Stimulated activated CD4-positive, alpha-beta T cell treated with anti-CD3 and anti-CD28 coated beads, Interleukin-12 subunit alpha, Interleukin-12 subunit beta, amount 100 ng/mL, for 4 hours (primary cell): ENCODE data around the gene SH3RF3.
"Not testable (repeated sequence)": the region's sequence is repeated elsewhere in the genome, so short reads cannot be mapped to it uniquely, and the experiment has no call there.

Experiments used
- DNase-seq: peaks from one replicate; pipeline ENCODE4 v3.0.0-alpha.2; 2020

Gene SH3RF3

DNA sequence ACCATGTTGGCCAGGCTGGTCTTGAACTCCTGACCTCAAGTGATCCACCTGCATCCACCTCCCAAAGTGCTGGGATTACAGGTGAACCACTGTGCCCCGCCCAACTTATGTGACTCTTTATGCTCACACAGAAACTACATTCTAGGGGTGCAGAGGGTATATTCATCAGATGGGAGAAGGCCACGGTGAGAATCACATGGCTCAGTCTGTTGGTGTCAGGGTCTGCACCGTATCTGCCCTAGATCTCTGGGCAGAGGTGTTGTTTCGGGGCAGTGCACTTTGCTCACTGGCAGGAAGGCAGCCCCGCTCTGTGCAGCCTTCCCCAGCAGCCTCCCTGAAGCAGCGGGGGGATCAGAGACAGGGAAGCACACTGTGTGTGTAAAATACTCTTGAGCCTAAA, 76.4 kb downstream of the SH3RF3 start:
- DNase-seq = no peak

DNA sequence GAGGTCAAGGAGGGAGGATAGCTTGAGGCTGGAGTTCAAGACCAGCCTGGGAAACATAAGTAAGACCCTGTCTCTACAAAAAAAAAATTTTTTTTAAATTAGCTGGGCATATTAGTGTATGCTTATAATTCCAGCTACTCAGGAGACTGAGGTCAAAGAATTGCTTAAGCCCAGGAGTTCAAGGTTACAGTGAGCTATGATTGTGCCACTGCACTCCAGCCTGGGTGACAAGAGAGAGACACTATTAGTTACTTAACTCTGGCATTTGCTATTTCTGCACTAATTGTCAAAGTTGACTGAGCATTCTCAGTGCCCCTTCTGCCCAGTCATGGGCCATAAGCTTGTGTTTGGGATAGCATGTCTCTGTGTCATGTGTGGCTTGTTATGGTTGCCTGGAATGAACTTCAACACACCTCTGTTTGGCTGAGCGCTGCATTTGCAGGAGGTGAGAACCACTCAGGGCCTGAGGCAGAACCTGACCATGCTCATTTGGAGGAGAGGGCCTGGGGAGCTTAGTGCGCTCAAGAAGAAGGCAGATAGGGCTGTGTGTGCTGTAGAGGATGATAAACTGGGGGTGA, 77.7 kb downstream of the SH3RF3 start:
- no peak for DNase-seq

- DNase-seq = no peak
Measured at GRCh38 chr2:109207176-109207575, 78.2 kb downstream of the SH3RF3 start.

- DNase-seq = no peak
Measured at GRCh38 chr2:109208071-109208950, 79.3 kb downstream of the SH3RF3 start.

- no peak for DNase-seq
Measured at GRCh38 chr2:109208951-109209335, 79.9 kb downstream of the SH3RF3 start.

- DNase-seq = no peak
Measured at GRCh38 chr2:109209412-109209811, 80.4 kb downstream of the SH3RF3 start.

DNA sequence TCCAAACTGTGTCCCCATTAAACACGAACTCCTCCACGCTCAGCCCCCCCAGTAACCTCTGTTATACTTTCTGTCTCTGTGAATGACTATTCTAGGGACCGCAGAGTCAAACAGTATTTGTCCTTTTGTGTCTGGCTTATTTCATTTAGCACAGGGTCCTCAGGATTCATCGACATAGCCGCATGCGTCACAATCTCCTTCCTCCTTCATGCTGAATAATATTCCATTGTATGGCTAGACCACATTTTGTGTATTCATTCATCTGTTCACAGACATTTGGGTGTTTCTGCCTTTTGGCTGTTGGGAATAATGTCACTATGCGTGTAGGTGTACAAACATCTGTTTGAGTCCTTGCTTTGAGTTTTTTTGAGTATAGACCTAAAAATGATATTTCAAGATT, 80.9 kb downstream of the SH3RF3 start:
- no peak for DNase-seq

DNA sequence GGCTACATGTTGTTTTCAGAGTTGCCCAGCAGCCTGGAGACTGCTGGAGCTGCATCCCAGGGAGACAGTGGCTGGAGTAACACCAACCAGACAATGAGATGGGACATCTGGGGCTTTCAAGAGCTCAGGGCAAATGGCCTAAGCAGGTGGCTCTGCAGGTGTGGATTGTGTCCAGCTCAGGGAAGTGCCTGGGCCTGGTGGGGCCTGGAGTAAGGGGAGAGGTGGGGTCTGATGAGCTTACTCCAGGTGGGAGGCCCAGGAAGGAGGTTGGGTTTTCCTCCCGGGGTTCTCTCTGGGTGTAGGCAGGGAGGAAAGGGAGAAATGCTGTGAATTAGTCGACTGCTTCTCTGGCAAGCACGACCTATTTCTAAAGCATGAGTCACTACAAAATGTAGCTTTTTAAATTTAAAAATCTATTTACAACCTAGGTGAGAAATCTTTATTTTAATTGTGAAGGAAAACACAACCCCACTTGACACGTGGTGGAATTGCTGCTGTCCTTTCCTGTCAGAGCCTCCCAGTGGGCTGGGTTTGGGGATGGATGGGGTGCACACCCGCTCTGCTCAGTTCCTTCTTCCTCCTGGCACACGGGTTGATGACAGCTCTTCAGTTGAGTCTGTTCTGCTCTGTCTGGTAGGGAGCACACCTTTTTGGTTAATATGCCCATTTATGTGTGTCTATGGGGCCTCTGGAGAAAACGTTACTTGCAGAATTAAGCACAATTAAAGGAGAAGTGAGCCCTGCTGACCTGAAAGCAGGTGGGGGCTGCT, 81.6 kb downstream of the SH3RF3 start:
- DNase-seq = no peak

DNA sequence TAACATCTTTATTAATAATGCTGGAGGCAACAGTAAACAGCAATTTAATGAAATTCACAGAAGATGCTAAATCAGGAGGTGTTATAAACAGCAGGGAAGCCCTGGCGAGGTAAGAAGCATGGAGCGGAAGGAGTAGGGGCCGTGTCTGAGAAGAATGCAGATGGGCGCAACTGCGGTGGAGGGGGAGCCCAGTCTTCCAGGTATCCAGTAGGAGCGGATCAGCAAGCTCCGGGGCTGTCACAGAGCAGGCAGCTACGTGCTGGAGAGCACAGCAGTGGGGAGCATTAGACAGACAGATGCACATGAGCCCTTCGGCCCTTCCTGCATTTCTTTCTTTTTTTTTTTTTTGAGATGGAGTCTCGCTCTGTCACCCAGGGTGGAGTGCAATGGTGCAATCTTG, 82.3 kb downstream of the SH3RF3 start:
- no peak for DNase-seq

- DNase-seq = no peak
Measured at GRCh38 chr2:109212836-109213563, 84.0 kb downstream of the SH3RF3 start.

- DNase-seq = peak; percentile 24
Measured at GRCh38 chr2:109213646-109214433, 84.8 kb downstream of the SH3RF3 start.

DNA sequence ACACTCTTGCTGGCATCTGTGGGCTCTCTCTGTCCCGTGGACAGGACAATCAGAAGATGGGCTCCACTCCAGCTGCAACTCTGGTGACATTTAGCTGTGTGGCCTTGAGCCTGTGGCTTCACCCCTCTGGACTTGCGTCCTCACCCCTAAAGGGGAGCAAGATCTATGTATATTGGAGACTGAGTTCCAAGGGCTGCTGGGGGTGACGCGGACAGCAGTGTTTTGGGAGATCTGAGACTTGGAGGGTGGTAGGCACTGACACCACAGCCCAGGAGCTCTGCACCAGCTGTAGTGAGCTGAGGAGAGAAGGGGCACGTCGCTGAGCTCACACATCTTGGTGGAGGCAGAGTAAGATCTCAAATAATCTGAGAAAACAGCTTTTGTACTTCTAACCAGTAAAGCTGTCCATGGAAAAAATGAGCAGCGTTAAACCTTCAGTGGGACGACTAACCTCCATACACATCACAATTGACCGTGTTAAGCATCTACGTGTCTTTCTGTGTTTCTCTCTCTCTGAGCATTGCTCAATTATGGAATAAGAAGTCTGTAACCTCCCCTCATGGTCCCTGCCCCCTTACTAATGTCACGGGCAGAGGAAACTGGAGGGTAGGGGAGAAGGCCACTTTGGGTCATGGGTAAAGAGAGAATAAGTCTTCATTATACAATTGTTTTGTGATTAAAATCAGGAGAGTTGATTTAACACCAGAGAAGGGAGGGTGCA, 85.8 kb downstream of the SH3RF3 start:
- no peak for DNase-seq

DNA sequence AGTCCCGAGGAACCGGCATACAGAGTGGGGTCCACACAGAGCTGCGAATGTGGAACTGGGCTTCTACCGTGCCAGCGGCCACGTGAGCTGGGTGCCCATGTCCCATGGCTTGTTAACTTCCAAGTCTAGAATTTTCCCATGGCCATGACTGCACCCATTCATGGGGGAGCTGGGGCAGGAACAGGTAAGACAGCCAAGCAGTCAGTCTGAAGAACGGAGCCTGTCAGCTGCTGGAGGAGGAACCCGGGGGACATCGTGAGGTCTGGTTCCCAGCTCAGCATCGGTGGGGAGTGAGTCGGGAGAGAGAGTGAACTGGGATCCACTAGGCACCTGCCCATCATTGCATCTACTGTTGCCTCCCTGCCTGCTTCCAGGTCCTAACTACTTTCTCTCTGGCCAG, 86.9 kb downstream of the SH3RF3 start:
- DNase-seq = no peak

- no peak for DNase-seq
Measured at GRCh38 chr2:109216332-109216731, 87.3 kb downstream of the SH3RF3 start.

DNA sequence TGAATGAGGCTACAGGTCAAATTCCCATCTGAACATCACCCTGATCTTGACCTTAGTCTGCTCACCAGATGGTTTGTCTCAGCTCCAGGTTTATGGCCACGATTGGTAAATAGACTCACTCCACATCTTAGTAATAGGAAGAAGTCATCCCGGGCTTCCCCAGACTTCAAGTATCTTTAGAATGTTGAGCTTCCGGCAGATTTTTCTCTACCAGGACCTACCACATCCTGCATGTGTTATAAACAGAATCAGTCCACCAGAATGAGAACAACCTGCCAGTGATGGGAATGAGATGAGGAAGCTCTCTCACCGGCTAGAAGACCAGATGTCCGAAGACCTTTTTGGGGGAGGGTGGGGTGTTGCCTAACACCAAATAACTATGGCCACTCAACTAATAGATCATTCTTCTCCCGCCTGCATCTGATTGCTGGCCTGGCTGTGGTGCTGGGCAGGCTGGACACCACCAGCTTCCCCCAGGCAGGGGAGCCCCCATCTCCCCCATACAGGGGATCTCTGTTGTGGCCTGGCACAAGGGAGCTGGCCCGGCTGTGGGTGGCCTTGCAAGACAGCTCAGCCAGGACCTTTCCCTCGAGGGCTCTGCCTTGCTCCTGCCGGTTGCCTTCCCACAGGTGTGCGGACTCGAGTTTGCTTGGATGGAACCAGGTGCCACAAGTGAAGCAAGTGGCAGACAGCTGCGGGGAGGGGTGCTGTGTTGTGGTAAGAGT, 88.5 kb downstream of the SH3RF3 start:
- DNase-seq = no peak

GRCh38 chr2:109218087-109218791, 89.2 kb downstream of the SH3RF3 start:
- no peak for DNase-seq

DNA sequence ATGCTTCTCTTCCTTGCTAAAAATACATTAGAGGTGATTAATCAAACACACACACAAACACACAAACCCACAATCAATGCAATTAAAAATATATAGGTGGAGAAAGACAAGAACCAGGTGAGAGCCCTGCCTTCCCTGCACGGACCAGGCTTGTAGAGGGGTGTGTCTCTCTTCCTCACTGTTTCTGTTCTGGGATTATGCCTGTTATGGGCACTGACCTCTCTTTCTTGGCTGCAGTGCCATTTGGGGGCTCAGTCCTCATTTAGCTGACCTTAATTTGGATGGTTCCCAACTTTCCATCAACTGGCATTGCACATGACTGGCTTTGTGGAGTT, 89.8 kb downstream of the SH3RF3 start:
- DNase-seq = no peak

DNA sequence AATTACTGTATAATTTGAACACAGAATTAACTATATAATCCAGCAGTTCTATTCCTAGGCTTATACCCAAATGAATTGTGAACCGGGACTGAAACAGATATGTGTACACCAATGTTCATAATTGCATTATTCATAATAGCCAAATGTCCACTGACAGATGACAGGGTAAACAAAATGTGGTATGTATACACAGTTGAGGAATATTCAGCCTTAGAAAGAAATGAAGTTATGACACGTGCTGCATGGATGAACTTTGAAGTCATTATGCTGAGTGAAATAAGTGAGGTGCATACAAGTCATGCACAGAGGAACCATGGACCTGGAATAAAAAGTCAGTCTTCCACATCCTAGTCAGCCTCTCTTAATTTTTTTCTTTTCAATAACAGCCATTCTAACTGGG, 91.9 kb downstream of the SH3RF3 start:
- DNase-seq = no peak

DNA sequence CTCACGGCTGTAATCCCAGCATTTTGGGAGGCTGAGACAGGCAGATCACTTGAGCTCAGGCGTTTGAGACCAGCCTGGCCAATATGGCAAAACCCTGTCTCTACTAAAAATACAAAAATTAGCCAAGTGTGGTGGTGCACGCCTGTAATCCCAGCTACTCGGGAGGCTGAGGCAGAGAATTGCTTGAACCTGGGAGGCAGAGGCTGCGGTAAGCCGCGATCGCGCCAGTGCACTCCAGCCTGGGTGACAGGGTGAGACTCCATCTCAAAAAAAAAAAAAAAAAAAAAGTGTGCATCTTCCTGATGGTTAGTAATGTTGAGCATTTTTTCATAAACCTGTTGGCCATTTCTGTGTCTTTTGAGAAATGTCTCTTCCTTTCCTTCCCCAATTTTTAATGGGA, 92.3 kb downstream of the SH3RF3 start:
- not testable (repeated sequence) for DNase-seq

DNA sequence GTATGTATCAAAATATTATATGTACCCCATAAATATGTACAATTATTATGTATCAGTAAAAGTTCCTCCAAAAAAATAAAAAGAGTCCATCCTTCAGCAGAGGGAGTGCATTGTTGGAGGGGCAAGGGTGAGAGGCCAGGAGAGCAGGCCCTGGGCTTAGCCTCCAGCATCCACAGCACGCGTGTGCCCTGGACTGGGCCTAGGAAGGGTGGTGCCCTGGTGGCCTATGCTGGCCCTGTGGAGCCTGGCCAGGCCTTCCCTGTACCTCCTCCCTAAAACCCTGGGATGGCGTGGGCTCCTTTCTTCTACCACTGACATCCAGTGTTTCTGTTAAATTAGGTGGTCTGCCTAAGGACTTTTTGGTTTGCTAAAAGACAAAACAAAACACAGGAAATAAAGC, 93.4 kb downstream of the SH3RF3 start:
- no peak for DNase-seq
